Inflammatory macrophage treated with lipopolysaccharide for 1 hour (primary cell): ENCODE results near the gene SPC24.
"Not testable (repeated sequence)": the region's sequence is repeated elsewhere in the genome, so short reads cannot be mapped to it uniquely, and the experiment has no call there.

Experiments
- DNase-seq, 2 donors: peaks; one replicate each; pipeline ENCODE4 v3.0.0-alpha.2; 2020 to 2022

Gene SPC24

GRCh38 chr19:11191934-11192333, 36.4 kb upstream of the SPC24 start:
- DNase-seq, result no peak

- DNase-seq, result peak; percentile 91 to 95
Measured at GRCh38 chr19:11191273-11191755, 35.7 kb upstream of the SPC24 start.

GRCh38 chr19:11190501-11190900, 34.9 kb upstream of the SPC24 start:
- no peak for DNase-seq

- DNase-seq, result no peak
Measured at GRCh38 chr19:11187441-11187840, 31.9 kb upstream of the SPC24 start.

GRCh38 chr19:11182994-11183393, 27.4 kb upstream of the SPC24 start:
- DNase-seq, result no peak

- no peak for DNase-seq
Measured at GRCh38 chr19:11181488-11181887, 25.9 kb upstream of the SPC24 start.

GRCh38 chr19:11180975-11181374, 25.4 kb upstream of the SPC24 start:
- not testable (repeated sequence) for DNase-seq

GRCh38 chr19:11180346-11180745, 24.8 kb upstream of the SPC24 start:
- no peak for DNase-seq

GRCh38 chr19:11179716-11180297, 24.2 kb upstream of the SPC24 start:
- peak; percentile 59 to 63 for DNase-seq

- DNase-seq, result not testable (repeated sequence)
Measured at GRCh38 chr19:11179145-11179465, 23.5 kb upstream of the SPC24 start.

GRCh38 chr19:11177592-11177991, 22.0 kb upstream of the SPC24 start:
- no peak for DNase-seq

GRCh38 chr19:11176466-11177193, 21.0 kb upstream of the SPC24 start:
- DNase-seq, result no peak

- DNase-seq, result no peak
Measured at GRCh38 chr19:11175920-11176319, 20.3 kb upstream of the SPC24 start.

GRCh38 chr19:11174336-11174735, 18.8 kb upstream of the SPC24 start:
- DNase-seq, result no peak

GRCh38 chr19:11173516-11174155, 18.1 kb upstream of the SPC24 start:
- DNase-seq, result no peak

GRCh38 chr19:11172576-11172975, 17.0 kb upstream of the SPC24 start:
- DNase-seq, result no peak

- DNase-seq, result no peak
Measured at GRCh38 chr19:11171144-11171543, 15.6 kb upstream of the SPC24 start.

- no peak for DNase-seq
Measured at GRCh38 chr19:11169896-11170678, 14.5 kb upstream of the SPC24 start.

- no peak for DNase-seq
Measured at GRCh38 chr19:11168568-11168967, 13.0 kb upstream of the SPC24 start.

GRCh38 chr19:11166281-11167142, 10.9 kb upstream of the SPC24 start:
- DNase-seq, result no peak

GRCh38 chr19:11165486-11166030, 10.0 kb upstream of the SPC24 start:
- no peak for DNase-seq

- DNase-seq, result no peak
Measured at GRCh38 chr19:11164879-11165406, 9.4 kb upstream of the SPC24 start.
